GM18520 (cell line): Measurements from ENCODE around the gene POLR2B.
"Not testable (repeated sequence)": the region's sequence is repeated elsewhere in the genome, so short reads cannot be mapped to it uniquely, and the experiment has no call there.

Experiments used
- ATAC-seq: cut with Tn5 transposase; IDR thresholded peaks from one replicate; pipeline ENCODE4 v1.9.1; 2021; ENCODE audit not compliant: unreplicated experiment

POLR2B gene

DNA sequence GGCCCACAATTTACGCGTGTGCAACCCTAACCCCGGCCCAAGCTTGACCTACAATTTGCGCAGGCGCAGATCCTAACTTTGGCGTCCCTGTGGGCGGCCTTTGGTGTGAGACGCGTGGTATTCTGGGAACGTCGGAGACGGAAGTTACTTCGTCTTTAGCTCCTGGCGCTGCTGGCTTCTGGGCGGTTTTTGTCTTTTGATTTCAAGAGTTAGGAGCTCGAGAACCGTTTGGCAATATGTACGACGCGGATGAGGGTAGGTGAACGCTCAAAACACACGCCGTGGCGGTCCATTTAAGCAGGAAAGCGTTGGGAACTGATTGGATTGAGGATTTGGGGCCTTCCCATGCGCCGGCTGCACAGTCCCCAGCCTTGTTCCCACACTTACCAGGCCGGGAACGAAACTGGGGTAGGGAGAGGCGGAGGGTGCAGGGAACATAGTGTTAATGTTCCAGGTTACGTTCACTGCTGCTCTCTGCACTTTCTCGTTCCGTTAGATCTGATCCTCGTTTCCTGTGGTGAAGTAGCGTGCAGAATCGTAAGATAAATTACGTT, at the start of gene POLR2B:
POLR2B (plus strand) TSS at position 147 of the 554 bp plus-strand sequence; CDS start at position 237, 90 bp downstream.
- ATAC-seq: peak; percentile 41

- ATAC-seq: no peak
Observed at GRCh38 chr4:56930638-56931037, 48.1 kb upstream of the POLR2B start.

DNA sequence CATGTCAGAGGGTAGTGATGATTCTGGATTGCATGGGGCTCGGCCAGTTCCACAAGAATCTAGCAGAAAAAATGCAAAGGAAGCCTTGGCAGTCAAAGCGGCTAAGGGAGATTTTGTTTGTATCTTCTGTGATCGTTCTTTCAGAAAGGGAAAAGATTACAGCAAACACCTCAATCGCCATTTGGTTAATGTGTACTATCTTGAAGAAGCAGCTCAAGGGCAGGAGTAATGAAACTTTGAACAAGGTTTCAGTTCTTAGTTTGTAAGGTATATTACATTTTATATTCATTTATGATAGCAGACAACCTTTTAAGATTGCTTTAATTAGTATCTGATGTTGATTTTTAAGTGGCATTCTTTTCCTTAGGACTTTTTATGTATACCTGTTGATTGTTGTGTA, 46.8 kb upstream of the POLR2B start:
- ATAC-seq: no peak

DNA sequence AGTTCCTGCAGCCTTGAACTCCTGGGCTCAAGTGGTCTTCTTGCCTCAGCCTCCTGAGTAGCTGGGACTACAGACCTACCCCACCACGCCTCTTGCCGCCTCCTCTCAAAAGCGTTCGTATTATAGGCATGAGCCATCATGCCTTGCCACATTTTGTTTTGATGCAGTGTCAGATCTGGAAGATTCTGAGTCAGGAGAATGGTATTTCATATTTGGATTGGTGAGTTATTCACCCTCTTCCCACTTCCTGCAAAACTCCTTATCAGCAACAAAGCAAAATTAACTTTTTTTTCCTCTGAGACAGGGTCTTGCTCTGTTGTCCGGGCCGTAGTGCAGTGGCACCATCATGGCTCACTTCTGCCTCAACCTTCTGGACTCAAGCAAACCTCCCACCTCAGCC, 41.4 kb upstream of the POLR2B start:
- ATAC-seq: no peak

- not testable (repeated sequence) for ATAC-seq
Observed at GRCh38 chr4:56939826-56940225, 38.9 kb upstream of the POLR2B start.

- no peak for ATAC-seq
Observed at GRCh38 chr4:56940403-56940802, 38.3 kb upstream of the POLR2B start.

DNA sequence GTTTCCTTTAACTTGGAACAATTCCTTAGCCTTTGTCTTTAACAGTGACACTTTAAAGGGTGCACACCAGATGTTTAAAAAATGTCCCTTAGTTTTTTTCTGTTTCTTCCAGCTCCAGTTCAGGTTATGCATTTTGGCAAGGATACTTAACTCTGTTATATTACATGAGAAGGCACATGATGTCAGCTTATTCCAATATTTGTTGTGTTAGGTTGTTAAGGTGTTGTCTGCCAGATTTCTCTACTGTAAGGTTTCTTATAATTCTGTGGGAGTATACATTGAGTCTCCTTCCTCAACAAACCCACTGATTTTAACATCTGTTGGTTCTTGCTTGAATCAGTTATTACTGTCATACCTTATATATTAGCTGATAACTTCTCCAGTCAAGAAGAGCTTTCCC, 37.7 kb upstream of the POLR2B start:
- no peak for ATAC-seq

- ATAC-seq: no peak
Observed at GRCh38 chr4:56941403-56941802, 37.3 kb upstream of the POLR2B start.

GRCh38 chr4:56953680-56954520, 24.8 kb upstream of the POLR2B start:
- no peak for ATAC-seq

DNA sequence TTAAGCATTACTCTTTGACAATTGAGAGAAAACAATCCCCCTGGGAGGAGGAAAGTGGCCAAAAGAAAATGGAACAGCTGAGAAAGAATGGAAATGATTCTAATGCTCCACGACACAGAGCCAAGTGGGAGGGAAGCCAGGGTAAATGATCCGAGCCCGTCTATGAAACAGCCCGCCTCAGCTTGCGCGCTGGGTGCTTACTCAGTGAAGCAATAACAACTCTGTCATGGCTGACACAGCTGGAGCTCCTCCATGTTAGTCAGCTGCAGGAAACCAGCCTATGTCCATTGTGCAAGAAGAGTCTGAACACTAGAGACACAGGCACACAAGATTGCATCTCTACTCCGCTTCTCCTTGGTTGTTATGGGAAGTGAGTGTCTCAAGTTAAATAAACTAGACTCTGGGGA, 20.6 kb upstream of the POLR2B start:
- ATAC-seq: no peak

DNA sequence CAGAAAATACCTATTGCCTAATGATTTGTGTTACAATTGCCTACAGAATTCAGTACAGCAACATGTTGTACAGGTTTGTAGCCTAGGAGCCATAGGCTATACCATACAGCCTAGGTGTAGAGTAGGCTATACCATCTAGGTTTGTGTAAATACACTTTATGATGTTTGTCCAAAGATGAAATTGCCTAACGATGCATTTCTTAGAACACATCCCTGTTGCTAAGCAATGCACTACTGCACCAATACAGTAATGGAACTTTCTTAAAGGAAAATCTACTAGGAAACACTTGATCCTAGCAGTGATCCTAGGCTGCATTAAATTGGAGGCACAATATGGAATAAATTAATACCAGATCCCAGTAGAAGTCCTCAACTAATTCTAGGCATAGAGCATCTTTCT, 19.6 kb upstream of the POLR2B start:
- ATAC-seq: no peak

DNA sequence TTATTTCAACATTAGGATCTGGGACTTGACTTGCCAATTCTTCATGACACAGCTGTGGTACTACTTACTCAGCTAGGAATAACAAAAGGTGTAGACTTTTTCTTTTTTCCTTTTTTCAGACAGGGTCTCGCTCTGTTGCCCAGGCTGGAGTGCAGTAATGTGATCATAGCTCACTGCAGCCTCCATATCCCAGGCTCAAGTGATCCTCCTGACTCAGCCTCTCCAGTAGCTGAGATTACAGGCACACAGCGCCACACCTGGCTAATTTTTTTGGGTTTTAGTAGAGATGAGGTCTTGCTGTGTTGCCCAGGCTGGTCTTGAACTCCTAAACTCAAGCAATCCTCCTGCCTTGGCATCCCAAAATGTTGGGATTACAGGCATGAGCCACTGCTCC, 17.6 kb upstream of the POLR2B start:
- no peak for ATAC-seq

DNA sequence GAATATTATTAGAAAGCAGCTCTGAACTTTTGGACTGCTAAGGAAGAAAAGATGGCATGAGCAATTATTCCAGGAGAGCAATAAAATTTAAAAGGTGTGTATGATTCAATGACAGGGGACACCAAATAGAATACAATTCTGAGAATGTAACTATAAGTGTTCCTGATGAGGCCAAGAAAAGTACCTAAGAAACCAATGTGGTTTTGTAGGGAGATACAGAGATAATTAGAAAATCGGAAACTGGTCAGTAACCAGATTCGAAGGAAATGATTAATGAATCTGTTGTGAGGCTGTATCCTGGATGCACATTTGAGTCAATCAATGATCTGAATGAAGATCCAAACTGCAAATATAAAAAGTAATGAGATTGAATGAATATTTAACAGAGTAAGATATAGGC, 7.3 kb upstream of the POLR2B start:
- no peak for ATAC-seq

DNA sequence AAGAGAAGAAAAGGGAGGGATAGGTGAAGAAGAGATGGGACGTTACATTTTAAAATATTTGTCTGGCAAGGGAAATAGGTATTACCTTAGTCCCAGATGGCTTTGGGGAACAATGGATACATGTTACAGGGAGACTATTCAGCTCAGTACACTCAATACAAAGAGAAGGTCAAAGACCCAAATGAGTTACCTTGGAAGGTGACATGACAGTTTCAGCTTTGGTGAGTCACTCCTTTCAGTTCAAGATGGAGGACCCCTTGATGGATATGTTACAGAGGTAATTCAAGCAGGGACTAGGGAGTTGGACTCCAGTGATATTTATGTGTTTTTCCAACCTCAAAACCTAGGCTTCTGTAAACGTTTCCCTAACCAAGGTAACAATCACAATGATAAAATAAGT, 6.3 kb upstream of the POLR2B start:
- ATAC-seq: no peak

GRCh38 chr4:56972809-56973208, 5.9 kb upstream of the POLR2B start:
- no peak for ATAC-seq

- no peak for ATAC-seq
Observed at GRCh38 chr4:56973336-56973735, 5.4 kb upstream of the POLR2B start.

DNA sequence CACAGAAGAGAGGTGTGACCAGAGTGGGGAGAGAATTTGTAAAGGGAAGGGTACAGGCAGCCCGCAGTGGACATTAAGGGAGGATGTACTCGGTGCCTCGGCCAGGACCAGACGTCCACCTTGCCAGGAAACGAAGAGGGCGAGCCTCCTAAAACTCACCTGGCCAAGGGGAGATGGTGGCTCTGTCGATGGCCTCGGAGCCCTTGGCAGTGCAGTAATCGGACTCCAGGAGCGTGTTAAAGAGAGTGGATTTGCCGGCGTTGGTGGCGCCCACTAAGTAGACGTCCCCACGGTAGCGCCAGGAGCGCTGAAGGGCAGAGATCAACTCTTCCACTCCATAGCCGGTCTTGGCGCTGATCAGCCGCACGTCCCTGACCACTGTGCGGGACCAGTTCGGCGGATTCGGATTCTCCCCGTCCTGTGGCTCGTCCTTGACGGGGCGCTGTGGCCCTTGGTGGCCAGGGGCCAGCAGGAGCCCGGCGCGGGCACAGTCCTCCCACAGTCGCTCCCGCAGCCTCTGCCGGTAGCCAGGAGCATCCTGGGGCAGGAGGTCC, 2.3 kb upstream of the POLR2B start:
- ATAC-seq: no peak

GRCh38 chr4:56976837-56977320, 1.8 kb upstream of the POLR2B start:
- ATAC-seq: peak; percentile 12

DNA sequence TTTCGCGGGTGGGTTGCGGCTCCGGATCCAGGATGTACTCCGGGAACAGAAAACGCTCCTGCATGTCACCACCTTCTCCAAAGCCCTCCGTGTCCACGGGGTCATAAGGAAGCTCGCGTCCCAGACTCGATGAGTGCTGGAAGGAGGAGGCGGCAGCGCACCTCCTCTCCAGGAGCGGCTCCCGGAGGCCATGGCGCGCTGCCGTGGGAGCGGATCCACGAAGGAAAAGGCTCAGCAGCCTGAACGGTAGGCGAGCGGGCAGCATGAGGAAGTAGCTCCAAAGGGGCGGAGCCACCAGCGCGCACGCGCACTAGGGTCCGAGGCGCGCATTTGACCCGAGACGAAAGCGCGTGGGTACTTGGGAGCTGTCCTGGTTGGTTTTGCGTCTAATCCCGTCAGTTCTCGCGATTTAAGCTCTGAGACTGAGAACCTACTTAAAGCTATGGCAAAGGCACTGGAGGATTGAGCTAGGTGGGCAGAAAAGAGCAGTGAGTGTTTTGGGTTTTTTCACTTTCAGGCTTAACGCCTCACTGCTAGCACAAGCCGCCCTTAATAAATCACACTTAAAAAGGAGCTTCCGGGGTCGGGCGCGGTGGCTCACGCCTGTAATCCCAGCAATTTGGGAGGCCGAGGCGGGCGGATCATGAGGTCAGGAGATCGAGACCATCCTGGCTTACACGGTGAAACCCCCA, 1.2 kb upstream of the POLR2B start, which contains the start of gene NOA1:
NOA1 (minus strand) TSS at position 286 of the 692 bp plus-strand sequence; CDS start at position 265, 21 bp downstream.
- ATAC-seq: peak; percentile 83

DNA sequence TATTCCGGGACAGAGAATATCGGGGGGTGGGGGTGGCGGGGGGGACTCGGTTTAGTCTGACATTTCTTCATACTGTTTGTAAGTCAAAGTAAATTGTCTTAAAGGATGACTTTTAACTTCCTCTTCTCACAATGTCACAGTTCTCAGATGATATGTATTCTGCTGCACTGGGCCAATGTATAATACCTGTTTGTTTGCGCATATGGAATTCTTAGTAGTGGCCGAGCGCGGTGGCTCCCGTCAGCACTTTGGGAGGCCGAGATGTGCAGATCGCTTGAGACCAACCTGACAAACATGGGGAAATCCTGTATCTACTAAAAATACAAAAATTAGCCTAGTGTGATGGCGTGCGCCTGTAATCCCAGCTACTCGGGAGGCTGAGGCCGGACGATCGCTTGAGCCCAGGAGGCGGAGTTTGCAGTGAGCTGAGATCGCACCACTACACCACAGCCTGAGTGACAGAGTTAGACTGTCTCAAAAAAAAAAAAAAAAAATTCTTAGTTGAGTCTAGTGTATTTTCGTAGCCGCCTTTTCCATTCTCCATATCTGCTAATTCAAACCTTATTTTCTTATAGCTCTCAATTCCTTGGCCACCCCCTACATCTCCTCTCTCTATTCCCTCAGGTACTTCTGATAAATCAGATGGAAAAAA, 851 bp downstream of the POLR2B start:
- ATAC-seq: no peak

DNA sequence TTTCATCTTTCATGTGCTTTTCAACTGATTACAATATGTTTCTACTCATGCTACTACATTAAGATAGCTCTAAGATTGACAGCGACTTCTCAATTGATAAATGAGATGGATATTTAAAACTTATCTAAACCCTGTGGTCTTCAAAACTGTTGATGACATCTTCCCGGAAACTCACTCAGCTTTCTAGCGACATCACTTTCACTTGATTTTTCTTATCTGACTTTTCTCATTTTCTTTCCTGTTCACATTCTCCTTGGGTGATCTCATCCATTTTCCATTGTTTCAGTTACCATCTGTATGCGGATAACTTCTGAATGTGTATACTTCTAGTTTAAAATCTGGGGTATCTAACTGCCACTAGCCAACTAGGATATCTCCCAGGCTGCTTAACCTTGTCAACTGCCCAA, 3.1 kb downstream of the POLR2B start:
- ATAC-seq: no peak
